K562 (cell line): ENCODE data around the gene MAN2A1. TPM values are rescaled to one million over a fixed set of nuclear protein-coding genes. Genes with fewer than 3 reads are reported as not detected.

Experiments
- MTF1 ChIP-seq: fragments of 250-450 bp; sonication (Bioruptor Pico); IDR thresholded peaks from 2 replicates; pipeline ENCODE4 v1.9.0; 2021; ENCODE audit warnings: moderate library complexity, mild to moderate bottlenecking, inconsistent platforms, borderline replicate concordance
- ZNF282 ChIP-seq: sonication (generic); formaldehyde crosslinking; IDR thresholded peaks from 2 replicates; pipeline ENCODE4 v1.8.1; 2023; ENCODE audit warnings: missing genetic modification reagents
- polyA plus RNA-seq, 8 experiments: library from polyadenylated mRNA; depleted of rRNA in 4 of 8; stranded (reverse) in 5 of 8; unstranded in 3 of 8; fragments of >200 nt; fragmentation: Nextera tagmentation in 2 of 8; fragmentation: Illumina TruSeq in 1 of 8; extraction: Ambion mirVana in 2 of 8; extraction: Trizol in 1 of 8; gene quantifications; 2 replicates each; pipeline versions ENCODE4 v1.2.1 to v1.2.3, GENCODE V29; 2011 to 2014; ENCODE audit warnings: inconsistent platforms in 1 of 8, missing spikeins in 1 of 8
- total RNA-seq, 7 experiments: library from RNA; depleted of rRNA in 6 of 7; stranded (reverse); fragments of >200 nt in 6 of 7; fragmentation: Illumina TruSeq in 2 of 7; extraction: Trizol in 2 of 7; gene quantifications; 2 replicates each; pipeline versions ENCODE4 v1.2.1 to v1.2.3, GENCODE V29; 2011 to 2021; ENCODE audit warnings: low replicate concordance in 1 of 7
- TF ChIP-seq, protein P1 (sequence below): fragments of 200-800 bp; sonication (Bioruptor generic); IDR thresholded peaks from 2 replicates; pipeline ENCODE4 v1.6.1; 2016; ENCODE audit warnings: missing genetic modification characterization, missing compliant biosample characterization
- TF ChIP-seq, protein P2 (sequence below): fragments of 250-450 bp; sonication (Bioruptor Pico); IDR thresholded peaks from 2 replicates; pipeline ENCODE4 v1.4.0; 2020; ENCODE audit warnings: mild to moderate bottlenecking
- TF ChIP-seq, protein P3 (sequence below): fragments of 450-650 bp; IDR thresholded peaks from 2 replicates; pipeline ENCODE4 v1.6.1; 2016; ENCODE audit warnings: mild to moderate bottlenecking, moderate library complexity
- TF ChIP-seq, protein P4 (sequence below): fragments of 450-650 bp; IDR thresholded peaks from 2 replicates; pipeline ENCODE4 v1.6.1; 2016; ENCODE audit warnings: missing biosample characterization, missing genetic modification characterization

The MAN2A1 gene
- total and polyA plus RNA-seq, 9 of the 15 experiments (the other 6 are each of a cell fraction or from before 2014, with no cell fraction given) = 5.2 to 32.0 (median 19.8) TPM

DNA sequence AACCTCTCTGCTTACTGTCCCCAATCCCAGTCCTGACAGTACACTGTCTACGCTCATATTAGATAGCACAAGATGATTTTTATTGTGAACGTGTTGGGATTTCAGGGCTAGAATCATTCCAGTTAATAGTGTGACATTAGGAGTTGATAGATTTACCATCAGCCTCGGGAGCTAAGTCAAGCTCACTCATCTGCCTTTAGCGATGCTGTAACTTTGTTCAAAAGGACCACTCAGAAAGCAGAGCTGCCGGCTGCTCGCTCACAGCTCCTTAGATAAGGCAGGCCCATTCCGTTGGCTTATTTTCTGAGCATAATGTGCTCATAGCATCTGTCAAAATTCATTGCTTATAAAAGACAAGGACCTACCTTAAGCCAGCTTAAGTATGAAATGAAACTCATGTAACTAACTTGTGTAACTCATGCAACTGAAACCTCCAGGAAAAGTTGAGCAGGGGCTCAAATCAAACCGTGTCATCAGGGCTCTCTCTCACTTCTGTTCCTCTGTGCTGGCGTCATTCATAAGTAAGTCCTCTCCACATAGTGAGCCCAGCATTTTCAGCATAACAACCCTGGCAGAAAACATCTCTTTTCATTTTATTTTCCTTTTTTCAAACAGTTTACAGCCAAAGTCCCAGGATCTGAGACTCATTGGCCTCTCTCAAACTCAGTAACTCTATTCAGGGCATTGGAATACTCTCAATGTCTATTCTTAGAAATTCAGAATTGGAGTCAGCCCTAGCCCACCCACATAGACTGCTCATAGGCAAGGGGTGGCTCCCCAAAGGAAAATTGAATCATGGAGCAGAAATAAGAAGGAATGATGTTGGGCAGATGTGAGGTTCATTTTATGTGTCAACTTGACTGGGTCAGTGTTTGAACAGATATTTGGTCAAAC is 208.8 kb downstream of the MAN2A1 start (continued):
- TF ChIP-seq, protein P1, sequence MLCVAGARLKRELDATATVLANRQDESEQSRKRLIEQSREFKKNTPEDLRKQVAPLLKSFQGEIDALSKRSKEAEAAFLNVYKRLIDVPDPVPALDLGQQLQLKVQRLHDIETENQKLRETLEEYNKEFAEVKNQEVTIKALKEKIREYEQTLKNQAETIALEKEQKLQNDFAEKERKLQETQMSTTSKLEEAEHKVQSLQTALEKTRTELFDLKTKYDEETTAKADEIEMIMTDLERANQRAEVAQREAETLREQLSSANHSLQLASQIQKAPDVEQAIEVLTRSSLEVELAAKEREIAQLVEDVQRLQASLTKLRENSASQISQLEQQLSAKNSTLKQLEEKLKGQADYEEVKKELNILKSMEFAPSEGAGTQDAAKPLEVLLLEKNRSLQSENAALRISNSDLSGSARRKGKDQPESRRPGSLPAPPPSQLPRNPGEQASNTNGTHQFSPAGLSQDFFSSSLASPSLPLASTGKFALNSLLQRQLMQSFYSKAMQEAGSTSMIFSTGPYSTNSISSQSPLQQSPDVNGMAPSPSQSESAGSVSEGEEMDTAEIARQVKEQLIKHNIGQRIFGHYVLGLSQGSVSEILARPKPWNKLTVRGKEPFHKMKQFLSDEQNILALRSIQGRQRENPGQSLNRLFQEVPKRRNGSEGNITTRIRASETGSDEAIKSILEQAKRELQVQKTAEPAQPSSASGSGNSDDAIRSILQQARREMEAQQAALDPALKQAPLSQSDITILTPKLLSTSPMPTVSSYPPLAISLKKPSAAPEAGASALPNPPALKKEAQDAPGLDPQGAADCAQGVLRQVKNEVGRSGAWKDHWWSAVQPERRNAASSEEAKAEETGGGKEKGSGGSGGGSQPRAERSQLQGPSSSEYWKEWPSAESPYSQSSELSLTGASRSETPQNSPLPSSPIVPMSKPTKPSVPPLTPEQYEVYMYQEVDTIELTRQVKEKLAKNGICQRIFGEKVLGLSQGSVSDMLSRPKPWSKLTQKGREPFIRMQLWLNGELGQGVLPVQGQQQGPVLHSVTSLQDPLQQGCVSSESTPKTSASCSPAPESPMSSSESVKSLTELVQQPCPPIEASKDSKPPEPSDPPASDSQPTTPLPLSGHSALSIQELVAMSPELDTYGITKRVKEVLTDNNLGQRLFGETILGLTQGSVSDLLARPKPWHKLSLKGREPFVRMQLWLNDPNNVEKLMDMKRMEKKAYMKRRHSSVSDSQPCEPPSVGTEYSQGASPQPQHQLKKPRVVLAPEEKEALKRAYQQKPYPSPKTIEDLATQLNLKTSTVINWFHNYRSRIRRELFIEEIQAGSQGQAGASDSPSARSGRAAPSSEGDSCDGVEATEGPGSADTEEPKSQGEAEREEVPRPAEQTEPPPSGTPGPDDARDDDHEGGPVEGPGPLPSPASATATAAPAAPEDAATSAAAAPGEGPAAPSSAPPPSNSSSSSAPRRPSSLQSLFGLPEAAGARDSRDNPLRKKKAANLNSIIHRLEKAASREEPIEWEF (CRISPR knock-in tag) = no peak
- TF ChIP-seq MTF1 (CRISPR knock-in tag) (no peak), ZNF282 (CRISPR knock-in tag) (no peak)
- TF ChIP-seq, protein P2, sequence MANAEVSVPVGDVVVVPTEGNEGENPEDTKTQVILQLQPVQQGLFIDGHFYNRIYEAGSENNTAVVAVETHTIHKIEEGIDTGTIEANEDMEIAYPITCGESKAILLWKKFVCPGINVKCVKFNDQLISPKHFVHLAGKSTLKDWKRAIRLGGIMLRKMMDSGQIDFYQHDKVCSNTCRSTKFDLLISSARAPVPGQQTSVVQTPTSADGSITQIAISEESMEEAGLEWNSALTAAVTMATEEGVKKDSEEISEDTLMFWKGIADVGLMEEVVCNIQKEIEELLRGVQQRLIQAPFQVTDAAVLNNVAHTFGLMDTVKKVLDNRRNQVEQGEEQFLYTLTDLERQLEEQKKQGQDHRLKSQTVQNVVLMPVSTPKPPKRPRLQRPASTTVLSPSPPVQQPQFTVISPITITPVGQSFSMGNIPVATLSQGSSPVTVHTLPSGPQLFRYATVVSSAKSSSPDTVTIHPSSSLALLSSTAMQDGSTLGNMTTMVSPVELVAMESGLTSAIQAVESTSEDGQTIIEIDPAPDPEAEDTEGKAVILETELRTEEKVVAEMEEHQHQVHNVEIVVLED (CRISPR knock-in tag) = no peak
- TF ChIP-seq, protein P3, sequence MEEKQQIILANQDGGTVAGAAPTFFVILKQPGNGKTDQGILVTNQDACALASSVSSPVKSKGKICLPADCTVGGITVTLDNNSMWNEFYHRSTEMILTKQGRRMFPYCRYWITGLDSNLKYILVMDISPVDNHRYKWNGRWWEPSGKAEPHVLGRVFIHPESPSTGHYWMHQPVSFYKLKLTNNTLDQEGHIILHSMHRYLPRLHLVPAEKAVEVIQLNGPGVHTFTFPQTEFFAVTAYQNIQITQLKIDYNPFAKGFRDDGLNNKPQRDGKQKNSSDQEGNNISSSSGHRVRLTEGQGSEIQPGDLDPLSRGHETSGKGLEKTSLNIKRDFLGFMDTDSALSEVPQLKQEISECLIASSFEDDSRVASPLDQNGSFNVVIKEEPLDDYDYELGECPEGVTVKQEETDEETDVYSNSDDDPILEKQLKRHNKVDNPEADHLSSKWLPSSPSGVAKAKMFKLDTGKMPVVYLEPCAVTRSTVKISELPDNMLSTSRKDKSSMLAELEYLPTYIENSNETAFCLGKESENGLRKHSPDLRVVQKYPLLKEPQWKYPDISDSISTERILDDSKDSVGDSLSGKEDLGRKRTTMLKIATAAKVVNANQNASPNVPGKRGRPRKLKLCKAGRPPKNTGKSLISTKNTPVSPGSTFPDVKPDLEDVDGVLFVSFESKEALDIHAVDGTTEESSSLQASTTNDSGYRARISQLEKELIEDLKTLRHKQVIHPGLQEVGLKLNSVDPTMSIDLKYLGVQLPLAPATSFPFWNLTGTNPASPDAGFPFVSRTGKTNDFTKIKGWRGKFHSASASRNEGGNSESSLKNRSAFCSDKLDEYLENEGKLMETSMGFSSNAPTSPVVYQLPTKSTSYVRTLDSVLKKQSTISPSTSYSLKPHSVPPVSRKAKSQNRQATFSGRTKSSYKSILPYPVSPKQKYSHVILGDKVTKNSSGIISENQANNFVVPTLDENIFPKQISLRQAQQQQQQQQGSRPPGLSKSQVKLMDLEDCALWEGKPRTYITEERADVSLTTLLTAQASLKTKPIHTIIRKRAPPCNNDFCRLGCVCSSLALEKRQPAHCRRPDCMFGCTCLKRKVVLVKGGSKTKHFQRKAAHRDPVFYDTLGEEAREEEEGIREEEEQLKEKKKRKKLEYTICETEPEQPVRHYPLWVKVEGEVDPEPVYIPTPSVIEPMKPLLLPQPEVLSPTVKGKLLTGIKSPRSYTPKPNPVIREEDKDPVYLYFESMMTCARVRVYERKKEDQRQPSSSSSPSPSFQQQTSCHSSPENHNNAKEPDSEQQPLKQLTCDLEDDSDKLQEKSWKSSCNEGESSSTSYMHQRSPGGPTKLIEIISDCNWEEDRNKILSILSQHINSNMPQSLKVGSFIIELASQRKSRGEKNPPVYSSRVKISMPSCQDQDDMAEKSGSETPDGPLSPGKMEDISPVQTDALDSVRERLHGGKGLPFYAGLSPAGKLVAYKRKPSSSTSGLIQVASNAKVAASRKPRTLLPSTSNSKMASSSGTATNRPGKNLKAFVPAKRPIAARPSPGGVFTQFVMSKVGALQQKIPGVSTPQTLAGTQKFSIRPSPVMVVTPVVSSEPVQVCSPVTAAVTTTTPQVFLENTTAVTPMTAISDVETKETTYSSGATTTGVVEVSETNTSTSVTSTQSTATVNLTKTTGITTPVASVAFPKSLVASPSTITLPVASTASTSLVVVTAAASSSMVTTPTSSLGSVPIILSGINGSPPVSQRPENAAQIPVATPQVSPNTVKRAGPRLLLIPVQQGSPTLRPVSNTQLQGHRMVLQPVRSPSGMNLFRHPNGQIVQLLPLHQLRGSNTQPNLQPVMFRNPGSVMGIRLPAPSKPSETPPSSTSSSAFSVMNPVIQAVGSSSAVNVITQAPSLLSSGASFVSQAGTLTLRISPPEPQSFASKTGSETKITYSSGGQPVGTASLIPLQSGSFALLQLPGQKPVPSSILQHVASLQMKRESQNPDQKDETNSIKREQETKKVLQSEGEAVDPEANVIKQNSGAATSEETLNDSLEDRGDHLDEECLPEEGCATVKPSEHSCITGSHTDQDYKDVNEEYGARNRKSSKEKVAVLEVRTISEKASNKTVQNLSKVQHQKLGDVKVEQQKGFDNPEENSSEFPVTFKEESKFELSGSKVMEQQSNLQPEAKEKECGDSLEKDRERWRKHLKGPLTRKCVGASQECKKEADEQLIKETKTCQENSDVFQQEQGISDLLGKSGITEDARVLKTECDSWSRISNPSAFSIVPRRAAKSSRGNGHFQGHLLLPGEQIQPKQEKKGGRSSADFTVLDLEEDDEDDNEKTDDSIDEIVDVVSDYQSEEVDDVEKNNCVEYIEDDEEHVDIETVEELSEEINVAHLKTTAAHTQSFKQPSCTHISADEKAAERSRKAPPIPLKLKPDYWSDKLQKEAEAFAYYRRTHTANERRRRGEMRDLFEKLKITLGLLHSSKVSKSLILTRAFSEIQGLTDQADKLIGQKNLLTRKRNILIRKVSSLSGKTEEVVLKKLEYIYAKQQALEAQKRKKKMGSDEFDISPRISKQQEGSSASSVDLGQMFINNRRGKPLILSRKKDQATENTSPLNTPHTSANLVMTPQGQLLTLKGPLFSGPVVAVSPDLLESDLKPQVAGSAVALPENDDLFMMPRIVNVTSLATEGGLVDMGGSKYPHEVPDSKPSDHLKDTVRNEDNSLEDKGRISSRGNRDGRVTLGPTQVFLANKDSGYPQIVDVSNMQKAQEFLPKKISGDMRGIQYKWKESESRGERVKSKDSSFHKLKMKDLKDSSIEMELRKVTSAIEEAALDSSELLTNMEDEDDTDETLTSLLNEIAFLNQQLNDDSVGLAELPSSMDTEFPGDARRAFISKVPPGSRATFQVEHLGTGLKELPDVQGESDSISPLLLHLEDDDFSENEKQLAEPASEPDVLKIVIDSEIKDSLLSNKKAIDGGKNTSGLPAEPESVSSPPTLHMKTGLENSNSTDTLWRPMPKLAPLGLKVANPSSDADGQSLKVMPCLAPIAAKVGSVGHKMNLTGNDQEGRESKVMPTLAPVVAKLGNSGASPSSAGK = no peak
- TF ChIP-seq, protein P4, sequence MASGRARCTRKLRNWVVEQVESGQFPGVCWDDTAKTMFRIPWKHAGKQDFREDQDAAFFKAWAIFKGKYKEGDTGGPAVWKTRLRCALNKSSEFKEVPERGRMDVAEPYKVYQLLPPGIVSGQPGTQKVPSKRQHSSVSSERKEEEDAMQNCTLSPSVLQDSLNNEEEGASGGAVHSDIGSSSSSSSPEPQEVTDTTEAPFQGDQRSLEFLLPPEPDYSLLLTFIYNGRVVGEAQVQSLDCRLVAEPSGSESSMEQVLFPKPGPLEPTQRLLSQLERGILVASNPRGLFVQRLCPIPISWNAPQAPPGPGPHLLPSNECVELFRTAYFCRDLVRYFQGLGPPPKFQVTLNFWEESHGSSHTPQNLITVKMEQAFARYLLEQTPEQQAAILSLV = no peak
